WTC11 (cell line): Measurements from ENCODE around the gene TPX2. TPM values are rescaled to one million over a fixed set of nuclear protein-coding genes. Genes with fewer than 3 reads are reported as not detected.
A peak's percentile ranks its signal among the peaks of the same experiment; 100 is the strongest.

Experiments used
- CBFB ChIP-seq: sonication (generic); formaldehyde crosslinking; IDR thresholded peaks from 2 replicates; pipeline ENCODE4 v1.8.1; 2022; ENCODE audit warnings: mild to moderate bottlenecking, low read depth, missing genetic modification reagents
- CREB1 ChIP-seq: sonication (generic); formaldehyde crosslinking; IDR thresholded peaks from 2 replicates; pipeline ENCODE4 v1.8.0; 2023; ENCODE audit warnings: mild to moderate bottlenecking, missing genetic modification reagents
- CREM ChIP-seq: sonication (generic); formaldehyde crosslinking; IDR thresholded peaks from 2 replicates; pipeline ENCODE4 v1.8.1; 2022; ENCODE audit warnings: mild to moderate bottlenecking, missing genetic modification reagents, moderate library complexity
- CTCF ChIP-seq: fragments of 200-600 bp; IDR thresholded peaks from 2 replicates; pipeline ENCODE4 v1.8.0; 2022; ENCODE audit warnings: antibody characterized with exemption
- FOXP1 ChIP-seq: sonication (generic); formaldehyde crosslinking; IDR thresholded peaks from 2 replicates; pipeline ENCODE4 v1.8.0; 2022; ENCODE audit warnings: missing genetic modification reagents, mild to moderate bottlenecking, moderate library complexity, borderline replicate concordance
- GABPB1 ChIP-seq: sonication (generic); formaldehyde crosslinking; IDR thresholded peaks from 2 replicates; pipeline ENCODE4 v1.8.1; 2023; ENCODE audit warnings: mild to moderate bottlenecking, missing genetic modification reagents
- HMGXB4 ChIP-seq: sonication (generic); formaldehyde crosslinking; IDR thresholded peaks from 2 replicates; pipeline ENCODE4 v1.8.1; 2023; ENCODE audit warnings: mild to moderate bottlenecking, moderate library complexity, missing genetic modification reagents
- KAT7 ChIP-seq: sonication (generic); formaldehyde crosslinking; IDR thresholded peaks from 2 replicates; pipeline ENCODE4 v1.8.1; 2023; ENCODE audit warnings: missing genetic modification reagents, mild to moderate bottlenecking, borderline replicate concordance
- NFATC4 ChIP-seq: fragments of 250-450 bp; sonication (Bioruptor Pico); IDR thresholded peaks from 2 replicates; pipeline ENCODE4 v1.9.0; 2021; ENCODE audit warnings: mild to moderate bottlenecking
- NFE2L1 ChIP-seq: sonication (generic); formaldehyde crosslinking; IDR thresholded peaks from 2 replicates; pipeline ENCODE4 v1.8.1; 2023; ENCODE audit warnings: missing genetic modification reagents
- NR2C2 ChIP-seq: sonication (generic); formaldehyde crosslinking; IDR thresholded peaks from 2 replicates; pipeline ENCODE4 v1.8.0; 2022; ENCODE audit warnings: mild to moderate bottlenecking, missing genetic modification reagents
- PRDM15 ChIP-seq: sonication (generic); formaldehyde crosslinking; IDR thresholded peaks from 2 replicates; pipeline ENCODE4 v1.8.0; 2022; ENCODE audit warnings: missing genetic modification reagents
- PREB ChIP-seq: sonication (generic); formaldehyde crosslinking; IDR thresholded peaks from 2 replicates; pipeline ENCODE4 v1.8.1; 2022; ENCODE audit warnings: mild to moderate bottlenecking, missing genetic modification reagents, moderate library complexity, borderline replicate concordance
- SMAD3 ChIP-seq: sonication (generic); formaldehyde crosslinking; IDR thresholded peaks from 2 replicates; pipeline ENCODE4 v1.8.0; 2022; ENCODE audit warnings: missing genetic modification reagents, mild to moderate bottlenecking, borderline replicate concordance
- SMAD4 ChIP-seq: sonication (generic); formaldehyde crosslinking; IDR thresholded peaks from 2 replicates; pipeline ENCODE4 v1.8.0; 2022; ENCODE audit warnings: mild to moderate bottlenecking, missing genetic modification reagents
- TEAD1 ChIP-seq: sonication (generic); formaldehyde crosslinking; IDR thresholded peaks from 2 replicates; pipeline ENCODE4 v1.8.0; 2022; ENCODE audit warnings: mild to moderate bottlenecking, missing genetic modification reagents
- TEAD4 ChIP-seq: sonication (generic); formaldehyde crosslinking; IDR thresholded peaks from 2 replicates; pipeline ENCODE4 v1.8.0; 2022; ENCODE audit warnings: mild to moderate bottlenecking, missing genetic modification reagents
- TP53 ChIP-seq: sonication (generic); formaldehyde crosslinking; IDR thresholded peaks from 2 replicates; pipeline ENCODE4 v1.8.1; 2023; ENCODE audit warnings: mild to moderate bottlenecking, missing genetic modification reagents
- USF1 ChIP-seq: sonication (generic); formaldehyde crosslinking; IDR thresholded peaks from 2 replicates; pipeline ENCODE4 v1.8.0; 2022; ENCODE audit warnings: mild to moderate bottlenecking, missing genetic modification reagents
- ZBTB43 ChIP-seq: sonication (generic); formaldehyde crosslinking; IDR thresholded peaks from 2 replicates; pipeline ENCODE4 v1.8.1; 2023; ENCODE audit warnings: mild to moderate bottlenecking, missing genetic modification reagents
- ZNF232 ChIP-seq: sonication (generic); formaldehyde crosslinking; IDR thresholded peaks from 2 replicates; pipeline ENCODE4 v1.8.0; 2022; ENCODE audit warnings: mild to moderate bottlenecking, missing genetic modification reagents
- total RNA-seq: library from RNA; stranded (reverse); gene quantifications from 3 replicates; pipeline ENCODE4 v1.2.3, GENCODE V29; 2021
- TF ChIP-seq, protein P1 (sequence below): sonication (generic); formaldehyde crosslinking; IDR thresholded peaks from 2 replicates; pipeline ENCODE4 v1.8.1; 2022; ENCODE audit warnings: missing genetic modification reagents, borderline replicate concordance
- TF ChIP-seq, protein P2 (sequence below): sonication (generic); formaldehyde crosslinking; IDR thresholded peaks from 2 replicates; pipeline ENCODE4 v1.8.1; 2023; ENCODE audit warnings: mild to moderate bottlenecking, missing genetic modification reagents, moderate library complexity

The TPX2 gene
- total RNA-seq, 1 experiment from 2014 or later = 123 TPM

GRCh38 chr20:31738729-31739549, at the start of gene TPX2 (continued):
- TF ChIP-seq PREB (CRISPR knock-in tag) (peak; percentile 88; the same call in 1 of the 2 replicates), CREB1 (no peak), GABPB1 (CRISPR knock-in tag) (peak; percentile 95), CREM (CRISPR knock-in tag) (peak; percentile 58; the same call in 1 of the 2 replicates), FOXP1 (CRISPR knock-in tag) (peak; percentile 66; the same call in 1 of the 2 replicates), HMGXB4 (CRISPR knock-in tag) (peak; percentile 37; the same call in 1 of the 2 replicates), TEAD1 (no peak), NFE2L1 (no peak), NFATC4 (no peak), CBFB (CRISPR knock-in tag) (no peak), SMAD3 (CRISPR knock-in tag) (no peak), ZBTB43 (CRISPR knock-in tag) (no peak), NR2C2 (CRISPR knock-in tag) (no peak), SMAD4 (CRISPR knock-in tag) (no peak), PRDM15 (no peak), TP53 (no peak), CTCF (no peak), USF1 (CRISPR knock-in tag) (no peak), TEAD4 (CRISPR knock-in tag) (0 out of 2 replicates have a peak, but pooled peaks have one; percentile 22), KAT7 (CRISPR knock-in tag) (0 out of 2 replicates have a peak, but pooled peaks have one; percentile 83), ZNF232 (CRISPR knock-in tag) (0 out of 2 replicates have a peak, but pooled peaks have one; percentile 59)
- TF ChIP-seq, protein P1, sequence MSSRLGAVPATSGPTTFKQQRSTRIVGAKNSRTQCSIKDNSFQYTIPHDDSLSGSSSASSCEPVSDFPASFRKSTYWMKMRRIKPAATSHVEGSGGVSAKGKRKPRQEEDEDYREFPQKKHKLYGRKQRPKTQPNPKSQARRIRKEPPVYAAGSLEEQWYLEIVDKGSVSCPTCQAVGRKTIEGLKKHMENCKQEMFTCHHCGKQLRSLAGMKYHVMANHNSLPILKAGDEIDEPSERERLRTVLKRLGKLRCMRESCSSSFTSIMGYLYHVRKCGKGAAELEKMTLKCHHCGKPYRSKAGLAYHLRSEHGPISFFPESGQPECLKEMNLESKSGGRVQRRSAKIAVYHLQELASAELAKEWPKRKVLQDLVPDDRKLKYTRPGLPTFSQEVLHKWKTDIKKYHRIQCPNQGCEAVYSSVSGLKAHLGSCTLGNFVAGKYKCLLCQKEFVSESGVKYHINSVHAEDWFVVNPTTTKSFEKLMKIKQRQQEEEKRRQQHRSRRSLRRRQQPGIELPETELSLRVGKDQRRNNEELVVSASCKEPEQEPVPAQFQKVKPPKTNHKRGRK (CRISPR knock-in tag) = no peak
- TF ChIP-seq, protein P2, sequence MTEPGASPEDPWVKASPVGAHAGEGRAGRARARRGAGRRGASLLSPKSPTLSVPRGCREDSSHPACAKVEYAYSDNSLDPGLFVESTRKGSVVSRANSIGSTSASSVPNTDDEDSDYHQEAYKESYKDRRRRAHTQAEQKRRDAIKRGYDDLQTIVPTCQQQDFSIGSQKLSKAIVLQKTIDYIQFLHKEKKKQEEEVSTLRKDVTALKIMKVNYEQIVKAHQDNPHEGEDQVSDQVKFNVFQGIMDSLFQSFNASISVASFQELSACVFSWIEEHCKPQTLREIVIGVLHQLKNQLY (CRISPR knock-in tag) = no peak
